OCI-LY7 (cell line): Measurements from ENCODE around the gene VAMP1. TPM values are rescaled to one million over a fixed set of nuclear protein-coding genes. Genes with fewer than 3 reads are reported as not detected.

ENCODE experiments used
- BruUV-seq: library from RNA; stranded (reverse); fragments of 400-500 nt; replicated peaks from 2 replicates; lab custom pipeline; 2021; lab: Mats Ljungman, UMichigan
- CTCF ChIA-PET: fragments of 300-600 bp; sonication (Branson Sonifier 250); formaldehyde crosslinking; loops from one replicate; lab custom pipeline; 2022; ENCODE audit warnings: antibody characterized with exemption; ENCODE audit not compliant: unreplicated experiment; lab: Charles Lee
- POLR2A ChIA-PET: fragments of 300-600 bp; sonication (Branson Sonifier 250); formaldehyde crosslinking; loops from one replicate; lab custom pipeline; 2022; ENCODE audit warnings: antibody characterized with exemption; lab: Charles Lee
- DNase-seq: peaks from one replicate; pipeline ENCODE4 v3.0.0-alpha.2; 2015; ENCODE audit warnings: low spot score
- H2AFZ ChIP-seq: fragments of 200-600 bp; sonication (generic), shearing (Covaris generic); 2 replicates; pipeline ENCODE4 v1.6.1; 2014; ENCODE audit warnings: mild to moderate bottlenecking, antibody characterized with exemption, low read length, moderate library complexity
- H3K27ac ChIP-seq: fragments of 200-600 bp; sonication (generic); 2 replicates; pipeline ENCODE4 v1.5.1; 2014; ENCODE audit warnings: mixed run types, low read depth, mild to moderate bottlenecking, moderate library complexity, low read length, inconsistent platforms; ENCODE audit not compliant: poor library complexity, severe bottlenecking
- H3K36me3 ChIP-seq: fragments of 200-600 bp; sonication (generic); 2 replicates; pipeline ENCODE4 v1.6.1; 2014; ENCODE audit warnings: mild to moderate bottlenecking, antibody characterized with exemption, low read length, moderate library complexity, mixed read lengths; ENCODE audit not compliant: insufficient read depth
- H3K4me1 ChIP-seq: fragments of 200-600 bp; sonication (generic); 2 replicates; pipeline ENCODE4 v1.5.1; 2014; ENCODE audit warnings: mild to moderate bottlenecking, low read length; ENCODE audit not compliant: insufficient read depth, poor library complexity, severe bottlenecking
- H3K4me2 ChIP-seq: fragments of 200-600 bp; sonication (generic); 2 replicates; pipeline ENCODE4 v1.6.1; 2014; ENCODE audit warnings: mild to moderate bottlenecking, low read length
- H3K4me3 ChIP-seq: fragments of 200-600 bp; sonication (generic); 2 replicates; pipeline ENCODE4 v1.5.1; 2014; ENCODE audit warnings: mild to moderate bottlenecking, low read depth, low read length; ENCODE audit not compliant: poor library complexity, severe bottlenecking
- H3K79me2 ChIP-seq: fragments of 200-600 bp; sonication (generic); 2 replicates; pipeline ENCODE4 v1.6.1; 2016; ENCODE audit warnings: low read depth, mild to moderate bottlenecking, low read length, moderate library complexity, mixed read lengths; ENCODE audit not compliant: insufficient read depth
- H3K9me2 ChIP-seq: fragments of 200-600 bp; sonication (generic); 2 replicates; pipeline ENCODE4 v1.6.1; 2016; ENCODE audit warnings: mild to moderate bottlenecking, low read length, mixed read lengths; ENCODE audit not compliant: insufficient read depth
- H3K9me3 ChIP-seq: fragments of 200-600 bp; sonication (generic); 2 replicates; pipeline ENCODE4 v1.6.1; 2014; ENCODE audit warnings: mild to moderate bottlenecking, mixed run types, low read length, mixed read lengths
- H4K20me1 ChIP-seq: fragments of 200-600 bp; sonication (generic); 2 replicates; pipeline ENCODE4 v1.6.1; 2014; ENCODE audit warnings: mild to moderate bottlenecking, antibody characterized with exemption, low read length, moderate library complexity, mixed read lengths; ENCODE audit not compliant: insufficient read depth
- CTCF ChIP-seq: fragments of 200-600 bp; sonication (generic); conservative IDR thresholded peaks from 2 replicates; pipeline ENCODE4 v1.5.1; 2014; ENCODE audit warnings: mild to moderate bottlenecking, antibody characterized with exemption, low read length, moderate library complexity, mixed read lengths
- EZH2phosphoT487 ChIP-seq: fragments of 200-600 bp; sonication (generic); IDR thresholded peaks from 2 replicates; pipeline ENCODE4 v1.6.1; 2018; ENCODE audit warnings: low read depth, borderline replicate concordance, mild to moderate bottlenecking, mixed run types, antibody characterized with exemption, low read length, moderate library complexity, mixed read lengths
- intact Hi-C: fragments of 100-400 bp; cut with micrococcal nuclease; formaldehyde crosslinking; loops from one replicate; pipeline ENCODE4 v1.10.0; 2022; ENCODE audit not compliant: unreplicated experiment
- total RNA-seq, 2 experiments: library from RNA; depleted of rRNA in 1 of 2; stranded (reverse); fragments of >200 nt in 1 of 2; shearing (Covaris generic) in 1 of 2; gene quantifications; 2 replicates each; pipeline ENCODE4 v1.2.3, GENCODE V29; 2014 to 2022

Gene VAMP1
- total RNA-seq, 2 experiments from 2014 or later, result 46.9 to 86.0 TPM

- Histone ChIP-seq H3K27ac (no peak overlapping the region), H3K36me3 (peaks cover 85% of the 10 kb centered on the region), H3K9me2 (no peaks in the 10 kb centered on the region), H4K20me1 (no peaks in the 10 kb centered on the region), H3K9me3 (no peaks in the 10 kb centered on the region), H3K4me1 (peaks cover 39% of the 10 kb centered on the region), H2AFZ (no peak overlapping the region), H3K4me3 (no peak overlapping the region), H3K4me2 (no peak overlapping the region), H3K79me2 (no peaks in the 10 kb centered on the region; the same call in 1 of the 2 replicates)
- no peak for DNase-seq
- intact Hi-C loops, result no loop called here
- CTCF ChIA-PET, result no interaction called here
- POLR2A ChIA-PET, result interaction anchor here (0.5 to 8.2 kb wide), 5 partner anchors 12 to 212 kb away, joined by 4 to 112 read pairs (median 4); partner anchors contain the start of genes CD27 and VAMP1
- no TSS peak for BruUV-seq
- TF ChIP-seq EZH2phosphoT487 (no peak), CTCF (no peak)
Observed at GRCh38 chr12:6458281-6459003, 12.0 kb downstream of the VAMP1 start.

GRCh38 chr12:6457220-6457945, 13.1 kb downstream of the VAMP1 start:
- Histone ChIP-seq H3K9me2 (no peaks in the 10 kb centered on the region), H3K9me3 (no peaks in the 10 kb centered on the region), H3K4me3 (no peak overlapping the region), H3K36me3 (peaks cover 79% of the 10 kb centered on the region), H3K79me2 (peaks cover 7% of the 10 kb centered on the region; the same call in 1 of the 2 replicates), H4K20me1 (no peaks in the 10 kb centered on the region), H2AFZ (no peak overlapping the region), H3K4me2 (no peak overlapping the region), H3K27ac (no peak overlapping the region), H3K4me1 (peaks cover 39% of the 10 kb centered on the region)
- intact Hi-C loops, result no loop called here
- ChIA-PET CTCF (no interaction called here), POLR2A (interaction anchor here (0.6 to 8.2 kb wide), 5 partner anchors 13 to 213 kb away, joined by 3 to 112 read pairs (median 5); partner anchors contain the start of genes CD27 and VAMP1)
- no TSS peak for BruUV-seq
- TF ChIP-seq EZH2phosphoT487, result no peak
- TF ChIP-seq CTCF, result no peak
- no peak for DNase-seq
